GM04504 (cell line): ENCODE data around the gene DIP2C.
A peak's percentile ranks its signal among the peaks of the same experiment; 100 is the strongest.
"Not testable (repeated sequence)": the region's sequence is repeated elsewhere in the genome, so short reads cannot be mapped to it uniquely, and the experiment has no call there.

Experiments
- DNase-seq: peaks from one replicate; pipeline ENCODE4 v3.0.0-alpha.2; 2012; ENCODE audit warnings: low read depth

The DIP2C gene

DNA sequence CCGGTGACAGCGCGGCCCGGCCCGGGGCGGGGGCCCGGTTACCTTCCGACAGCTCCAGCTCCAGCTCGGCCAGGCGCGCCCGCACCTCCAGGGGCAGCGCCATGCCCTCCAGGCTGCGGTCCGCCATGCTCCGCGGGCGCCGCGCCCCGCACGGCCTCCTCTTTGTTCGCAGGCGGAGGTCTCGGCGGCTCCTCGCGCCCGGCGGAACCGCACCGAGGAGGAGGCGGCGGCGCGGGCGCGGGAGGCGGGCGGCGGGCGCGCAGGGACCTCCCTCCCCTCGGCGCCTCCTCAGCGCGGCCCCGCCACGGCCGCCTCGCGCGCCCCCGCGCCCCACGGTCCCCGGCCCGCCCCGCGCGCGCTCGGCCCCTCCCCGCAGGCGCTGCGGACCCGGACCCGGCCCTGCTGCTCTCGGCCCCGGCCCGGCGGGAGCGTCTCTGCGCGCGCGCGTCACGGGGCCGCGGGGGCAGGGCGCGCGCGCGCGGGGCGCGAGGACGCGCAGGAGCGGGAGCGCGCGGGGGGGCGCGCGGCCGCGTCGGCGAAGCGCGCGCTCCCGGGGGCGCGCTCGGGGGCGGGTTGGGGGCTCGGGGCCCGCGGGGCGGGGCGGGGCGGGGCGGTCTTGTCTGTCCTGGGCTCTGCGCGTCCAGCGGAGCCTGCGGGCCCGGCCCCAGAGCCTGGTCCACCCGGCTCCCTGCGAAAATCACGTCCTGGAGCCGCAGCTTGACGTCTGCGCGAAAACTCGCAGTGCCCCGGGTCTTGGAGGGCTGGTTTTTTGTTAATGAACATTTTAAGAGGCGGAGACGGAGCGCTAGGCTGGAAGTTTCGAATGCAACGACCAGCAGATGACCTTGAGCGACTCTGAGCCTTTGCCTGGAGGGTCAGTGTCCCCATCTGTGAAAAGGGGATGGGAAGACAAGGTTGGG lies at the start of gene DIP2C:
TSS of gene DIP2C (minus strand) at position 217 of the 920 bp plus-strand sequence. CDS start at position 127, 90 bp downstream.
- DNase-seq: peak; percentile 59

GRCh38 chr10:734481-734880 lies 45.0 kb upstream of the DIP2C start:
- no peak for DNase-seq

- DNase-seq: no peak
These were observed 43.6 kb upstream of the DIP2C start for GRCh38 chr10:733086-733485.

GRCh38 chr10:729213-729612 lies 39.7 kb upstream of the DIP2C start:
- no peak for DNase-seq

GRCh38 chr10:728603-729002 lies 39.1 kb upstream of the DIP2C start:
- no peak for DNase-seq

- no peak for DNase-seq
These were observed 37.8 kb upstream of the DIP2C start for GRCh38 chr10:727162-727790.

DNA sequence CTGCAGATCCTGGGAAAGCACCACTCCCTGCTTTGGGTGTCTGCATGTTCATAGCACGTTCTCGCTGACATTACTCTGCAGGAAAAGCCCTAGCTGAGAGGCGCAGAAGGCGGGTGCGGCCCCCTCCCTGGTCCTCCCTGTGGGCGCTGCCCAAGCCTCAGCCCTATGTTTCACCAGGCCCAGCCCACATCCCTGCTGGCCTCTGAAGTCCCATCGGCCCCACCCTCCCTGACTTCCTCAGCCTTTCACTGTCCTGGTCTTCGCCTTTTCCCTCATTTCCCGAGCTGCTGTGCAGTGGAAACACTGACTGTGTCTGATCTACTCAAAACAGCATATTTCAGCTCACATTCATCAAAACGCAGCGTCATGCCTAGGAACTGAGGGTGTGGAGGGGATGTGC lies 36.3 kb upstream of the DIP2C start:
- no peak for DNase-seq

GRCh38 chr10:725302-725701 lies 35.8 kb upstream of the DIP2C start:
- no peak for DNase-seq

- no peak for DNase-seq
These were observed 34.5 kb upstream of the DIP2C start for GRCh38 chr10:723973-724372.

DNA sequence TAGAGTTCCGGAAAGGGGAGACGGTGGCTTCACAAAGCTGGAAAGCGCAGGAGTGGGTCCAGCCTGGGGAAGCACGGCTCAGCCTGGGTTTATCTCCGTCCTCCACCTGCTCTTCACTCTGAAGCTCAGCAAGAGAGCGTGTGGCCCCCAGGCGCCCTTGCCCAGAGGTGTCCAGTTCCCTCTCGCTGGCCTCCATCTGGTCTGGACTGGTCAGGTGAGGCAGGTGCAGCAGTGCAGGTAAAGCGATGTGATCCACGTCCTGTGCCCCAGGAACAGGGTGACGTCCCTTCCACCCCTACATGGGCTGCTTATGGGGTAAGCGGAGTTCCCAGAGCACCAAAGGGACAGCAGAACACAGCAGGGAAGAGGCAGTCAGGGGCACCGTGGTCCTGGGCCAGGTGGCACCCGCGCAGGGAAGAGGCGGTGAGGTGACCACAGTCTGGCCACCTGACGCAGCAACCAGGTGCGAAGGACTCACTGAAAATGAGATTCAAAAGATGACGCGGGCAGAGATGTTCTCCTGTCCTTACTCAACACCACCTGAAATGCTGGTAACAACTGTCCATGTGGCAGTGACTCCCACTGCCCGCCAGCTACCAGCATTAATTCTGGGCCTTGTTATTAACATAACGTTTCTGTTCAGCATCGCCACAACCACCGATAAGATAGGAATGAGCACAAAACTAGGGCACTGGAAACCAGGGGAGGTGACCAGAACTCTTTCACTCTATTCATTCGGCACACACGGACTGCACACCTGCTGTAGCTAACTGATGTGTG lies 33.0 kb upstream of the DIP2C start:
- no peak for DNase-seq

DNA sequence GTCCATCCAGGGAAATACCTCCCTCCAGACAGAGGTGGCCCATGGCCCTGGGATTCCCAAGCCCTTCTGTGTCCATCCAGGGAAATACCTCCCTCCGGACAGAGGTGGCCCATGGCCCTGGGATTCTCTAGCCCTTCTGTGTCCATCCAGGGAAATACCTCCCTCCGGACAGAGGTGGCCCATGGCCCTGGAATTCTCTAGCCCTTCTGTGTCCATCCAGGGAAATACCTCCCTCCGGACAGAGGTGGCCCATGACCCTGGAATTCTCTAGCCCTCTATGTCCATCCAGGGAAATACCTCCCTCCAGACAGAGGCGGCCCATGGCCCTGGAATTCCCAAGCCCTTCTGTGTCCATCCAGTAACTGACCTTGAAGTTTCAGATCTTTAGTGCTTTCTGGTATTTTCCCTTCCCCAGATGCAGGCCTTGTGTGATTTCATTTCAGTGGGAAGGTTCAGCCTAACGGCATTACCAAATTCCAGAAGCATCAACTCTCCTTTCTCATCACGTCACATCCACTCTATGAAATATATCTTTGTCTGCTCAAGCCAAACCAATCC lies 28.8 kb upstream of the DIP2C start:
- DNase-seq: no peak

- DNase-seq: no peak
These were observed 28.0 kb upstream of the DIP2C start for GRCh38 chr10:717458-717857.

GRCh38 chr10:716821-717220 lies 27.4 kb upstream of the DIP2C start:
- DNase-seq: no peak

- DNase-seq: no peak
These were observed 24.7 kb upstream of the DIP2C start for GRCh38 chr10:714214-714613.

DNA sequence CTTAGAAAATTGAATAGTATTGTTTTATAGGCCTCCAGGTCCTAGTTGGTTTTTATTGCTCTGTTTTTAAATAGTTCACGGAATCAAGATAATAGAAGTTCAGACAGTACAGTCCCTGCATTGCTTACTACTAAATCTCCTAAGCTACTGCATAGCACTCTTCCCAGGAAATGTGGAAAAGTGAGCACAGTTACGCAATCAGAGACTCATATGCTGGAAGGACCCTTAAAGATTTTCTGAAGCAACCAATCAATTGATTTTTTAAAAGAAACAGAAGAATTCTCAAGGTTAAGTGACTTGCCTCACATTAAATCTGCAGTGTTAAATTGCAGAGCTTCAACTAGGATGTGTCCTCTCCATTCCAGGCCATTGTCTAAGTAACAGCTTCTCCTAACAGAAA lies 23.1 kb upstream of the DIP2C start:
- DNase-seq: no peak

GRCh38 chr10:712089-712488 lies 22.6 kb upstream of the DIP2C start:
- DNase-seq: no peak

DNA sequence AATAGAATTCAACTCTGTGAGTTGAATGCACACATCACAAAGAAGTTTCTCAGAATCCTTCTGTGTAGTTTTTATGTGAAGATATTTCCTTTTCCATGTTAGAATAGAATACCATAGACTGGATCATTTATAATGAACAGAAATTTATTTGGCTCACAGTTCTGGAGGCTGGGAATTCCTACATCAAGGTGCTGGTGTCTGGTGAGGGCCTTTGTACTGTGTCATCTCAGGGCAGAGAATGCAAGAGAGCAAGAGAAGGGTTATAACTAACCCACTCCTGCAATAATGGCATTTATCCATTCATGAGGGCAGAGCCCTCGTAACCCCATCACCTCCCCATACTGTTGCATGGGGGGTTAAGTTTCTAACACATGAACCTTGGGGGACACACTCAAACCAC lies 18.4 kb upstream of the DIP2C start:
- no peak for DNase-seq

DNA sequence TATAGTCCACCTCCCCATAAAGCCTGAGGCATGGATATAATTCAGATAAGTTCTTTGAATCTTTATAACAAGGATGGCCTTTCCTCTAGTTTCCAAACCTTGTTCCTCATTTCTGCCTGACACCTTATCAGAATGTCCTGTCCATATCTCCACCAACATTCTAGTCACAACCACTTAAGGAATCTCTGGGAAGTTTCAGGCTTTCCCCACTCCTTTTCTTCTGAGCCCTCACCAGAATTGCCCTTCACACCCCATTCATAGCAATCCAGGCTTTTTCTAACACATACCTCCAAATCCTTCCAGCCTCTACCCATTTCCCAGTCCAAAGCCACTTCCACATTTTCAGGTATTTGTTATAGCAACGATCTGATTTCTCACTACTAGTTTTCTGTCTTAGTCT lies 18.0 kb upstream of the DIP2C start:
- no peak for DNase-seq

GRCh38 chr10:703118-703517 lies 13.7 kb upstream of the DIP2C start:
- no peak for DNase-seq

DNA sequence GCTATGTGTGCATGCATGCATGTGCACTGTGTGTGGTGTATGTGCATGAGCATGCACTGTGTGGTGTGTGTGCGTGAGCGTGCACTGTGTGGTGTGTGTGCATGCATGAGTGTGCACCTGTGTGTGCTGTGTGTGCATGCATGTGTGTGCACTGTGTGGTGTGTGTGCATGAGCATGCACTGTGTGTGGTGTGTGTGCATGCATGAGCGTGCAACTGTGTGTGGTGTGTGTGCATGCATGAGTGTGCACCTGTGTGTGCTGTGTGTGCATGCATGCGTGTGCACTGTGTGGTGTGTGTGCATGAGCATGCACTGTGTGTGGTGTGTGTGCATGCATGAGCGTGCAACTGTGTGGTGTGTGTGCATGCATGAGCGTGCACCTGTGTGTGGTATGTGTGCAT lies 10.7 kb upstream of the DIP2C start:
- DNase-seq: not testable (repeated sequence)

DNA sequence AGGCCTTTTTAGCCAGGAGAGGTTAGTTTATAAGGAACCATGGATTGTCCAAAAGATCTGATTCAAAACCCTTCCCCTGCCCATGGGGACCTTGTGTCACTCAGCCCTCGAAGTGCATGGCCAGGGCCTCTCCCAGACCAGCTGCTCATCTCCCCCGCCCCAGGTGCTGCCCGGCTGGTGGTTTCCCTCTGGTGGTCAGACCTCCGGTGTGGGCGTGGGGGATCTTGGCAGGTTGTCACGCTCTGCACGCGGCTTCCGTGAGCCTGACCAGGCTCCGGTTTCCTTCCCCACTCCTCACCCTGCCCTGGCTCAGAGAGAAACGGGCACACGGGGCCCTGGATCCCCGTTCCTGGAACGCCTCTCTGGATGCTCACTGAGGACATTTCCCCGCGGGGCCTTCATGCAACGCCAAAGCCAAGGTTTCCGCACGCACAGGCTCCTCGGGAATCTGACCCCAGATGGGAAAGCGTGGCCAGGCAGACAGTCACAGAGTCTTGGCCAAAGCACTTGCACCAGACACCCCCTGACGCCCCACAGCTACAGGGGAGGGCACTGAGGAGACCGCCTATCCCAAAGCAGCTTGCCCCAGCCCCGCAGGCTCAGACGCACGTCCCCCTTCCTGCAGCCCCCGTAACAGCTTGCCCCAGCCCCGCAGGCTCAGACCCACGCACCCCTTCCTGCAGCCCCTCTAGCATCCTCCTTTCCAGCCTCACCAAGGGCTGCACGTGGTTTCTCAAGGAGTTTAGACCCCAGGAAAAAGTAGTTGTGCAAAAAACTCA lies 7.8 kb upstream of the DIP2C start:
- DNase-seq: no peak

DNA sequence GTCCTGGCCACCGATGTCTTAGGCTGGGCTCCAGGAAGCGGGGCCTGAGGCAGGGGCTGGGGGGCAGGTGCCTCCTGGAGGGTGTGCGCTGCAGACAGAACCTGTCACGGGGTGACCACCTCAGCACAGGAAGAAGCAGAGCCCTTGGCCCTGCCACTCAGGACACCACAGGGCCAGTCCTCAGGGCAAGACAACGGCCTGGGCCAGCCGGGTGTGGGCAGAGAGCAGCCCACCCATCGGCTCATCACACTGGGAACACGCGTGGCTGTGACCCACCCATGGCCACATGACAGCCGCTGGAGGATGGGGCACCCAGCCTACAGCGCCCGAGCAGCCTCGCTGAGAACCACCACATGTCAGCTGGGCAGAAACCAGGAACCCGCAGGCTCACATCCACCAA lies 5.9 kb upstream of the DIP2C start:
- no peak for DNase-seq
